Esophagus mucosa (tissue), 1 donor: ENCODE results near the gene ACBD3. TPM values are rescaled to one million over a fixed set of nuclear protein-coding genes. Genes with fewer than 3 reads are reported as not detected.

Experiments used
- ATAC-seq: fragments of 200-7000 bp; cut with Tn5 transposase; one replicate; pipeline ENCODE4 v1.9.1; 2020
- total RNA-seq: library from RNA; stranded (reverse); gene quantifications from one replicate; pipeline ENCODE4 v1.2.4, GENCODE V29; 2023
- donor health status: DM: yes; HTN: yes; CAD: no.

Gene ACBD3
- total RNA-seq, 1 donor from 2014 or later, result 33.9 TPM

- no peak for ATAC-seq
Observed at GRCh38 chr1:226201029-226201593, 14.6 kb upstream of the ACBD3 start.

- no peak for ATAC-seq
Observed at GRCh38 chr1:226199971-226200370, 13.4 kb upstream of the ACBD3 start.

GRCh38 chr1:226195144-226195543 lies 8.6 kb upstream of the ACBD3 start:
- ATAC-seq, result no peak

- no peak for ATAC-seq
Observed at GRCh38 chr1:226187380-226187779, 839 bp upstream of the ACBD3 start.

GRCh38 chr1:226187019-226187322 lies 430 bp upstream of the ACBD3 start:
- no peak for ATAC-seq

- no peak for ATAC-seq
Observed at GRCh38 chr1:226185141-226186036, 1.2 kb downstream of the ACBD3 start.

- ATAC-seq, result peak; percentile 45
Observed at GRCh38 chr1:226181996-226182714, 4.4 kb downstream of the ACBD3 start.

GRCh38 chr1:226176870-226177269 lies 9.7 kb downstream of the ACBD3 start:
- ATAC-seq, result no peak

- no peak for ATAC-seq
Observed at GRCh38 chr1:226172589-226172988, 14.0 kb downstream of the ACBD3 start.

GRCh38 chr1:226166341-226166740 lies 20.2 kb downstream of the ACBD3 start:
- ATAC-seq, result no peak

- ATAC-seq, result no peak
Observed at GRCh38 chr1:226164154-226164553, 22.4 kb downstream of the ACBD3 start.

- ATAC-seq, result no peak
Observed at GRCh38 chr1:226162898-226163297, 23.6 kb downstream of the ACBD3 start.

- ATAC-seq, result no peak
Observed at GRCh38 chr1:226158983-226159382, 27.6 kb downstream of the ACBD3 start.

- no peak for ATAC-seq
Observed at GRCh38 chr1:226158457-226158856, 28.1 kb downstream of the ACBD3 start.

- no peak for ATAC-seq
Observed at GRCh38 chr1:226157761-226158316, 28.7 kb downstream of the ACBD3 start.

- no peak for ATAC-seq
Observed at GRCh38 chr1:226154593-226154992, 31.9 kb downstream of the ACBD3 start.

- ATAC-seq, result peak; percentile 28
Observed at GRCh38 chr1:226149806-226150205, 36.7 kb downstream of the ACBD3 start.

- ATAC-seq, result no peak
Observed at GRCh38 chr1:226148121-226148648, 38.4 kb downstream of the ACBD3 start.

- ATAC-seq, result no peak
Observed at GRCh38 chr1:226144045-226144444, 42.5 kb downstream of the ACBD3 start.

GRCh38 chr1:226135709-226136108 lies 50.8 kb downstream of the ACBD3 start:
- no peak for ATAC-seq

- ATAC-seq, result peak; percentile 61
Observed at GRCh38 chr1:226135059-226135651, 51.4 kb downstream of the ACBD3 start.

GRCh38 chr1:226134170-226135058 lies 52.1 kb downstream of the ACBD3 start:
- no peak for ATAC-seq
